GM12891 (cell line): ENCODE data around the gene DMD.

ENCODE experiments used
- DNase-seq: peaks from one replicate; pipeline ENCODE4 v3.0.0; 2011; ENCODE audit warnings: low spot score; ENCODE audit not compliant: insufficient read length
- FAIRE-seq: peaks from 2 replicates; lab custom pipeline; 2011; peaks lifted over from hg19 to GRCh38; lab: Jason Lieb, UNC
- PAX5 ChIP-seq: IDR thresholded peaks from 2 replicates; pipeline ENCODE4 v1.6.1; 2011; ENCODE audit warnings: low read length, moderate library complexity, mild to moderate bottlenecking; ENCODE audit not compliant: insufficient read depth, severe bottlenecking
- POLR2A ChIP-seq: IDR thresholded peaks from 2 replicates; pipeline ENCODE4 v1.6.1; 2011; ENCODE audit warnings: low read depth, low read length, control low read depth
- POLR2AphosphoS5 ChIP-seq: IDR thresholded peaks from 2 replicates; pipeline ENCODE4 v1.6.1; 2011; ENCODE audit warnings: low read depth, low read length, control low read depth
- POU2F2 ChIP-seq: IDR thresholded peaks from 2 replicates; pipeline ENCODE4 v1.6.1; 2011; ENCODE audit warnings: low read depth, mild to moderate bottlenecking, control low read depth, low read length, moderate library complexity
- SPI1 ChIP-seq: IDR thresholded peaks from 2 replicates; pipeline ENCODE4 v1.6.1; 2011; ENCODE audit warnings: low read depth, low read length, control low read depth
- TAF1 ChIP-seq: IDR thresholded peaks from 2 replicates; pipeline ENCODE4 v1.6.1; 2011; ENCODE audit warnings: low read depth, low read length, control low read depth

DMD gene

DNA sequence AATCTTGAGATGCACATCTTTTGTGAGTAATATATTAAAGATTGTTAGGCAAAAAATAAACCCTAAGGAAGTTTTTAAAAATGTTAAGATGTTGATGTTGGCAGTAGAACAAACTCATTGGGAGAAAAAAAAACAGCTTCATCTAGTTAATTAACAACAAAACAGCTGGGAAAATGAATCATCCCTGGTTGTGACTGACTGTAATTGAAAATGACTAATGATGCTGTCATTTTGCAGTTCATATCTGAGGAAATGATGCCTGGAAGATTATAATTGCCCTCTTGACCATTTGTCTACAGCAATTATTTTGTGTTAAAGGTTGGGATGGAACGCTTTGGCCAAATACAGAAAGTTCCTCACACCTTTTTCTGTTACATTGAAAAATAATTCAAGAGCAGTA is 1379.1 kb downstream of the DMD start:
- DNase-seq: no peak
- FAIRE-seq: no peak
- TF ChIP-seq PAX5: no peak
- TF ChIP-seq POLR2AphosphoS5: no peak
- no peak for TF ChIP-seq TAF1
- TF ChIP-seq POU2F2: no peak
- TF ChIP-seq POLR2A: no peak
- TF ChIP-seq SPI1: no peak

- TF ChIP-seq POLR2AphosphoS5 (no peak), PAX5 (no peak), TAF1 (no peak), POLR2A (no peak), SPI1 (no peak)
- no peak for FAIRE-seq
- no peak for DNase-seq
Observed at GRCh38 chrX:31820430-31821210, 1390.7 kb downstream of the DMD start.

GRCh38 chrX:31819455-31819854 is 1391.9 kb downstream of the DMD start:
- DNase-seq (no peak), FAIRE-seq (no peak)
- no peak for TF ChIP-seq POLR2AphosphoS5
- TF ChIP-seq SPI1: no peak
- no peak for TF ChIP-seq POU2F2
- TF ChIP-seq PAX5: no peak

- DNase-seq (no peak), FAIRE-seq (no peak)
- no peak for TF ChIP-seq POU2F2
- no peak for TF ChIP-seq SPI1
- TF ChIP-seq TAF1: no peak
- TF ChIP-seq POLR2A: no peak
- TF ChIP-seq PAX5: no peak
- no peak for TF ChIP-seq POLR2AphosphoS5
Observed at GRCh38 chrX:31811106-31811505, 1400.2 kb downstream of the DMD start.

DNA sequence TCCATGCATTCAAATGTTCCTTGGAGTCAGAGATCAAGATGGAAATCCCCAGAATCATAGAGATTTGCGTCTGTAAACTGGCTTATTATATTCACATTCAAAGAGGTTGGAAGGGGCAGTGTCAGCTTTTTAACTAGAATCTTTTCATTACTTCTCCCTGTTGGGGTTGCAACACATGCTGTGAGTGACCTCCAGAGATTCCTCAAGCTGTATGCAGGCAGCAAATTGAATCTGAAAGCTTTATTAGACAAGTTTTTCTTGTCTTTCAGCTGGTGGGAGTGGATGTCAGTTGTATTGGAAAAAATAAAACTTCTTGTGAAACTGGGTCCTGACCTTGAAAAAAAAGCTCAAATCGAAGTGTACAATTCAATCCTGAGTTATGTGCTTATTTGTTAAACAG is 1403.0 kb downstream of the DMD start:
- TF ChIP-seq POLR2AphosphoS5: no peak
- no peak for TF ChIP-seq PAX5
- no peak for TF ChIP-seq POLR2A
- TF ChIP-seq TAF1: no peak
- no peak for TF ChIP-seq SPI1
- no peak for TF ChIP-seq POU2F2
- DNase-seq (no peak), FAIRE-seq (no peak)

DNA sequence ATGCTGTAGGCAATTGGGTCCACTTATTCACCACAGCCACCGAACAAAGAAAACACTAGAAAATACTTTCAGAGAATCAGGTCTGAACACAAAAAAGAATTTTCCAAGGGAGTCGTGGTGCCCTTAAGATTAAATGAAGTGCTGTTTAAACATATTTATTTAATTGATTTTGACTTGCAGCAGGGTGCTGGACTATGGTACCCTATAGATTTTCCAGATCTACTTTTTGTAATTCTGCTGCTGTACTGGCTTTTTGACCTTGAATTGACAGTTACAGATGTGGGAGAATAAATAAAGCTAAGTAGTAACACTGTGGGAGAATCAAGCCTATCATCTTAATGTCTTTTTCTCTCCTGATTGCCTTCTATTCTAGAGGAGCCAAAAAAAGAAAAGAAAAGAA is 1404.2 kb downstream of the DMD start:
- TF ChIP-seq PAX5: no peak
- no peak for TF ChIP-seq POLR2AphosphoS5
- TF ChIP-seq TAF1: no peak
- TF ChIP-seq POU2F2: no peak
- no peak for DNase-seq
- no peak for FAIRE-seq

- no peak for DNase-seq
- no peak for FAIRE-seq
- TF ChIP-seq SPI1 (no peak), POLR2AphosphoS5 (no peak), POU2F2 (no peak), TAF1 (no peak), POLR2A (no peak), PAX5 (no peak)
Observed at GRCh38 chrX:31805781-31806180, 1405.6 kb downstream of the DMD start.

GRCh38 chrX:31800219-31800618 is 1411.1 kb downstream of the DMD start:
- DNase-seq: no peak
- FAIRE-seq: no peak
- TF ChIP-seq POLR2A (no peak), SPI1 (no peak), PAX5 (no peak), POU2F2 (no peak), TAF1 (no peak), POLR2AphosphoS5 (no peak)

- TF ChIP-seq POLR2AphosphoS5 (no peak), SPI1 (no peak), POLR2A (no peak), POU2F2 (no peak), PAX5 (no peak), TAF1 (no peak)
- FAIRE-seq: no peak
- no peak for DNase-seq
Observed at GRCh38 chrX:31796624-31797023, 1414.7 kb downstream of the DMD start.

DNA sequence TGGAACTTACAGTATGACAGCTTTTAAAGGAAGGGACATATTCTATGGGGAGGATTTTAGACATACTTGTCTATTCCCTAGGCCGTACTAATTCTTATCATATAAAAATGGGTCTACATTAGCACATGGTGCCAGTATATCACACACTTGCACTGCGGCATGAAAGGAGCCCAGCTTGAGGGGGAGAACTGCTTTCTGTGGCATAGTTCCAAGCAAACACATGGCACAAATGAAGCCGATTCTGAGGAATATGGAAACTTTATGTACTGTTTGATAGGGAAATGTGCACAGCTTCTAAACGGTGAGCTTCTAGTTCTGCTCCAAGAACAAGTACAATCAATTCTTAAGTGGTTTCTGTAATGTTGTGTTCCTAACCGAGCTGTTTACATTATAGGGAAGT is 1463.9 kb downstream of the DMD start:
- FAIRE-seq (no peak), DNase-seq (no peak)
- no peak for TF ChIP-seq TAF1
- TF ChIP-seq POU2F2: no peak
- no peak for TF ChIP-seq PAX5
- no peak for TF ChIP-seq SPI1
- TF ChIP-seq POLR2A: no peak
- TF ChIP-seq POLR2AphosphoS5: no peak
